CD4-positive, alpha-beta T cell treated with Interleukin-10 for 1 hour (primary cell): Measurements from ENCODE around the gene ZMPSTE24.
A peak's percentile ranks its signal among the peaks of the same experiment; 100 is the strongest.

Experiments
- DNase-seq: peaks from one replicate; pipeline ENCODE4 v3.0.0-alpha.2; 2020

The ZMPSTE24 gene

GRCh38 chr1:40332695-40333094, 74.7 kb downstream of the ZMPSTE24 start:
- no peak for DNase-seq

- no peak for DNase-seq
Observed at GRCh38 chr1:40337443-40337842, 79.4 kb downstream of the ZMPSTE24 start.

- DNase-seq, result peak; percentile 93
Observed at GRCh38 chr1:40338745-40339419, 80.8 kb downstream of the ZMPSTE24 start.

- no peak for DNase-seq
Observed at GRCh38 chr1:40339420-40340323, 81.6 kb downstream of the ZMPSTE24 start.

GRCh38 chr1:40341491-40342380, 83.7 kb downstream of the ZMPSTE24 start:
- DNase-seq, result no peak

- DNase-seq, result peak; percentile 22
Observed at GRCh38 chr1:40342381-40342717, 84.3 kb downstream of the ZMPSTE24 start.
